NCI-H1930 (cell line): Measurements from ENCODE around the gene GRIA1.

Experiments used
- DNase-seq, 2 experiments: peaks; one replicate each; lab custom pipeline; 2025; lab: John Stamatoyannopoulos, UW

GRIA1 gene

DNA sequence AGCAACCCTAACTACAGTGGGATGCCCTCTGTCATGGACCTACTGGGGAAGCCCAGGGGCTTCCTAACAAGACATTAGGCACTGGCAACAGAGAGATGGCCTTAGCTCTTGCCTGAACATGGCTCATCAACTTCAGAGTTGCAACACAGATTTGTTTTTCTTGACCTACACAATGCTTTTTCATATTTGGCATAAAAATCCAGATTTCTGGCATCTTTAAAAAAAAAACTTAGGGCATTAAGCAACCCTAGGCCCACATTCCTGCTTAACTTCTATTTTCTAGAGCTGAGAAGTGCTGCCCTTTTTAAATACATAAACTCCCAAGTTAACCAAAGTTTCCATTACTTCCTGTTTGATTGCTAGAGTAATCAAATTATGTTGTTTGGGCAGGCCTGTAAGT, 8.0 kb downstream of the GRIA1 start:
- no peak for DNase-seq

DNA sequence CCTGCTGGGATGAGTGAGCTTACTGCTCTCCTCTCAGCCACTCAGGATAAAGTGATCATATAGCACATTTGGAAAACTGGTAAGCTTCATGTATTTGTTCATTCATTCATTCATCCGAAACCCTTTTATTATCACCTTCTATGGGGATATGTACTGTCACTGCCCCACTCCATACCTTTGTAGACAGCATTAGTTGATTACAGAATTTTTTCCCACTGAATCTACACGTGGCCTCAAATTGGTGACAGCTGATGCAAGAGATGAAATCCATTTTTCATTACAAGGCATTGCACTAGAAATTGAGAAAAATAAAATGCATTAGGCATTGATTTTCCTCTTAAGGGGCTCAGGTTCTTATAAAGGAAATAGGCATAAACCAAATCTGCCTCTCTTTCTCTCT, 9.7 kb downstream of the GRIA1 start:
- DNase-seq: no peak

DNA sequence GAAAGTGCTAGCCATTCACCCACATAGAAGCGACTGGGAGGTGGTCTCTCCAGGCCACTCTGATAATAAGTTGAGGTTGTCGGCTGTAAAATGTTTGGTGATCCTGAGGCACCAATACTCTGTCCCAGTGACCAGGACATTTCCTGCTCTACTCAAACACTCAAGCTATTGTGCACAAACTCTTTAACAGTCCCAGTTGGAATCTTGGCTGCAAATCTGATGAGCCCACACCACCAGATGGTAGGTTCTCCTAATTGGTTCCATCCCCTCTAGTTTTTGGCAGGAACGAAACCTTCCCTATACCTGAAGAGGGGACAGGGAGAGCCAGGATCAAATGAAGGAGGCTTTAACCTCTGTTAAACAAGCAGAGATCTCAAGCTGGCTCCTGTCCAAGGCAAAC, 14.3 kb downstream of the GRIA1 start:
- DNase-seq: no peak

DNA sequence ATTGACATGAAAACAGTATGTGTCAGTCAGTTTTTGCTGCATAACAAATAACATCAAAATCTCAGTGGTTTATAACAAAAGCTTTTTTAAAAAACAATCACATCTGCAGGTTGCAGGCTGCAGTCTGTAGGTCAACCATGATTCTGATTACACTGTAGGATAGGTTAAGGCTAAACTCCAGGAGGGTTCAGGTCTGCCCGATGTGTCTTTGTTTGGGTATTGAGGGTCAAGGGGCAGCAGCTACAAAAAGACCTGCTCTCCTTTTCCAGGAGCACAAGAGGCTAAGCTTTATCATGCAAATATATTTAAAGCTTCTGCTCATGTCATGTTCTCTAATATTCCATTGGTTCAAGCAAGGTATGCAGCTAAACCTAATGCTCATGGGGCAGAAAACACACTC, 18.2 kb downstream of the GRIA1 start:
- DNase-seq: no peak

DNA sequence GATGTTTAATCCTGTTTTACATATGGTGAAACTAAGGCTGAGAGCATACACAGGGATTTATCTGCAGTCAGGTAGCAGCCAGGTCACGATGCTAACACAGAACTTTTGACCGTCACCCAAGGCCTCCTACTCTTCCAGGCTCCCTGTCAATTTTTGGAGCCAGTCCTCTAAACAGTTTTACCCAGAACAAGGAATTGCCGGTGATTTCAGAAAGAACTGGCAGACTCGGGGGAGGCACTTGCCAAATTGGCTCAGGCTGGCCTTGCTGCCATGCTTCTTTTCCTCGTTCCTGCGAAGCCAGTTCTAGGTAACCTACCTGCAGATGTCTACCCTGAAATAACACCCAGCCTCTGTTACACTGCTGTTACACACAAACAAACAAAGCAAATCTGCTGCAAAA, 21.2 kb downstream of the GRIA1 start:
- DNase-seq: no peak

DNA sequence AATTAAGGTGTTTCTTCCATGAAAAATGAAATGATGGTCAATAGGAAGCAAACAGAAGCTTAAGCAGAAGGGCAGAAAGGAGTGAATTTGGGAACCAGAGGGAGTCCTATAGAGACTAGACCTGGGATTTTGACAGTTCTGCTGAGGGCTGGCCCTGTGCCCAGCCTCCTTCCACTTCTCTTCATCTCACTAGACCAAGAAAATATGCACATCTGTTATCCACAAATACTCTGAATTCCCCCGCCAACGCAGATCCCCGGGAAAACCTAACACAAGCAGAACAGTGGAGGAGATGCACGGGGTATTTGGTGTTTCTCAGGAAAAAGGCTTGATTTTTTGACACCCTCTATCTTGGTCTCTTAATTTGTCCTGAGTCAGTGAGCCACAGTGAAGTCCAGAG, 22.7 kb downstream of the GRIA1 start:
- DNase-seq: no peak

DNA sequence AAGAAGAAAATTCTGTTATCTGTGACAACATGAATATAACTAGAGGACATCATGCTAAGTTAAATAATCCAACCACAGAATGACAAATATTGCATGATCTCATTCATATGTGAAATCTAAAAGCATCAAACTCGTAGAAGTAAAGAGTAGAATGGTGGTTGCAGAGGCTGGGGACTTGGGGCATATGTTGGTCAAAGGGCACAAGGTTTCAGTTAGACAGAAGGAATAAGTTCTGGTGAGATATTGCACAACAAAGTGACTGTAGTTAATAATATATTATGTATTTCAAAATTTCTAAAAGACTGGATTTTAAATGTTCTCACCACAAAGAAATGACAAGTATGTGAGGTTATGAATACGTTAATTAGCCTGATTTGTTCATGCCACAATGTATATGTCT, 24.8 kb downstream of the GRIA1 start:
- no peak for DNase-seq

DNA sequence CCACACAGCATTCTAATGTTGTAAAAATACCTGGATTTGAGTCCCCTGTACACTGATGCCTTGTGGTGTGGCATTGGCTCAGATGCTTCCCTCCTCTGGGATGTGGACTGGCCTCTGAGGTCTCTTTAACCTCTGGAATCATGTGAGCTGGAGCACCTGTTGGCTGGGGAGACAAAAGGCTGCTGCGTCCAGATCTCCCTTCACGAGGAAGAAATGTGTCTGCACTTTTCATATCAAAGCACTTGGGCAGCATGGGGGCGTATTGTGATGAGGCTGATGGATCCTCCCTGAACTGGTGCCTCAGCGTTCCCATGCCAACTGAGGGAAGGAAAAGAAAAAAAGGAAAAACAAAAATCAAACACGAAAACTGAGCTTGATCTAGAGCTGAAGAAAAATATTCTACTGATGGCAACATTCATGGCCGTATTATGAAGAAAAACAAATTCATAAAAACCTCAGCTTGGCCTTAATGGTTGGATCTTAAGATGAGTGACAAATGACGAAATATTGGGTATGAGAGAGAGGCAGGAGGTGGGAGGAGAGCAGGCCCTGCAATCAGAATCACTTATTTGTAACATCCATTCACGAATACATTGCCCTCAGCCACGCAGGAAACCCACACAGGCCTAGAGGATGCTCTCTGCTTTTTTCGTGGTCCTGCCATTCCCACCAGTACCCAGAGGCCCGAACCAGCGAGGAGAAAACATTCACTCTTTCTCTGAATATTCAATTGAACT, 26.2 kb downstream of the GRIA1 start:
- no peak for DNase-seq

DNA sequence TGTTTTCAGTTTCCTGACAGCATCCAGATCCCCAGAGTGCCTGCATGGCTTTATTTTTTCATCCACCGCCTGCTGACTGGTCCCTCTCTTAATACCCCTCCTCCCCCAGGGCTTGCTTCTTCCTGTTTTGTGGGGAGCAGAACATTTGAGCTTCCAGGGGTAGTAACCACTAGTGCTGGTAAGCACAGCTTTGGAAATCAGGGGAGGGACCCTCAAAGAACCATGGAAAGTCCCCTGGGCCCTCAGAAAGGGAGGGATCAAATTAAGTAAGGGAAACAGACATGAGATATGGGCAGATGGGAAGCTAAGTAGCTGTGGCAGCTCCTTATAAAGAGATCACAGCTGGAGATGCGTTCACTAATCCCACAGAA, 26.8 kb downstream of the GRIA1 start:
- no peak for DNase-seq

DNA sequence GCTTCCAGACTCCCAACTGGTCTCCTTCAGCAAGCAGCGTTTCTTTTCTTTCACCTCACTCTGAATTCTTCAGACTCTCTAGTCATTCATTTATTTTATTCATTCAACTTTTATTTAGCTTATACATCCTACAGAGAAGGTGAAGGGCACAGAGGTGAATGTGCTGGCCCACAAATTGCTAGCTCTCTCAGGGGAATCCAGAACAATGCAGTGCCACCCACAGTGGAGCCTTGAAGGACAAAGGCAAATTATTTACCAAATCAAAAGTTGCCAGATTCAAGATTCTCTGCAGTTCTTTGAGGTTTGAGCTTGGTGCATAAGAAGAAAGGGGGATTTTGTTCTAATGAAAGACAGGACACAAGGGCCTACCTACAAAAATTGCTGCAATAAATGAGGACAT, 29.7 kb downstream of the GRIA1 start:
- no peak for DNase-seq

DNA sequence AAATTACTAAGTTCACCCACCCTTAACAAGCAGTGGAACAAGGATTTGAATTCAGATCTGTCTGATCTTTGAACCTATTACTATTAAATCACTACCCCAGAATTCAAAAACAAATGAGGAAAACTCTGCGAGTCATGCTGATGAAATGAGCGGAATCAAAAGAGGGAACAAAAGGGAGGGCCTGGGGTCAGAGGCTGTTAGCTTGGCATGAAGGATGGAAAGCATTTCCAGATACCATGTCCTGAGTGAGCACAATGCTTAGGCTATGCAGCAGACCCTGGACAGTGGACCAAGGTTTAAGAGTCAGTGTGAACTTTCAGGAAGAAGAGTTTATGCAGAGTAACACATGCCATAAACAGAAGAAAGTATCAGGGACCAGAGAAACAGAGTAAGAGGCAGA, 30.5 kb downstream of the GRIA1 start:
- DNase-seq: no peak

DNA sequence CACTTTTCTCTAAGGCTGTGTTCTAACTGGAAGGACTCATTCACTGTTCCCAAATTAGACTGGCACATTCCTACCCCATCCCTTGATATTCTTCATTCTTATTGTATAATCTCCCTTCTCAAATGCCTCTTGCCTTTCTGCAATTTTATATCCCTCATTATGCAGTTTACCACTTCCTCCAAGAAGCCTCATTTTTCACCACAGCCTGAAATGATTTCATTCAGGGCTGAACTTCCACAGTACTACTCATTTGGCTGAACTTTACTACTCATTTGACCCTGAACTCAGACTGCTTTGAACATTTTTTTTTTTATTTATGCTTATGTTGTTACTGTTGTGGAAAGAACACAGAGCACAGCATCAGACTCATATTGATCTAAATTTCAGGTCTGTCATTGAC, 32.7 kb downstream of the GRIA1 start:
- no peak for DNase-seq

DNA sequence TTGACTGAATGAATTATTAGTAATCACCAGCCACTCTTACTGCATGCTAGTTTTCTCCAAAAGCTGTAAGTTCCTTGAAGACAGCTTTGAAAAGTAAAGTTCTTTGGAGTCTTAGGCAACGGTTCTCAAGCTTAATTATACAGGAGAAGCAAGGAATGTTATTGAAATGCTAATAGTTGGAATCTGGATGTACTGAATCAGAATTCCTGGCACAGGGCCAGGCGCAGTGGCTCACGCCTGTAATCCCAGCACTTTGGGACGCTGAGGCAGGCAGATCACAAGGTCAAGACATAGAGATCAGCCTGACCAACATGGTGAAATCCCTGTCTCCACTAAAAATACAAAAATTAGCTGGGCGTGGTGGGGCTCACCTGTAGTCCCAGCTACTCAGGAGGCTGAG, 33.4 kb downstream of the GRIA1 start:
- DNase-seq: no peak

DNA sequence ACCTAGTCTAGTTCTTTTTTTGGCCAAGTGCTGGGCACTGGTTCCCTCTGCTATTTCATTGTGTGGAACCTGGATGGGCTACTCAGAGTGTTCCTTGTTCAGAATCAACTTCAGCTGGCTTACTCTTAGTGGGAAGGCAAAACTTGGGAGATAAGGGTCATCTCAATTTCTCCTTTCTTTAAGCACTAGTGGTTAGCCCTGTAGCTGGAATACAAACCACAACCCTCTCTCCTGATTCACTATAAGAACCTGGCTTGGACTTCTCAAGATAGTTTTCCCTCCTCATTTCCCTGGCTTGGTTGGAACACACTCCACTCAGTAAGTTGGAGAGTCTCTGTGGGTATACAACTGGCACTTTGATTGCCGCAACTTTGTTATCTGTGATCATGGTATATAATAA, 35.1 kb downstream of the GRIA1 start:
- DNase-seq: no peak

DNA sequence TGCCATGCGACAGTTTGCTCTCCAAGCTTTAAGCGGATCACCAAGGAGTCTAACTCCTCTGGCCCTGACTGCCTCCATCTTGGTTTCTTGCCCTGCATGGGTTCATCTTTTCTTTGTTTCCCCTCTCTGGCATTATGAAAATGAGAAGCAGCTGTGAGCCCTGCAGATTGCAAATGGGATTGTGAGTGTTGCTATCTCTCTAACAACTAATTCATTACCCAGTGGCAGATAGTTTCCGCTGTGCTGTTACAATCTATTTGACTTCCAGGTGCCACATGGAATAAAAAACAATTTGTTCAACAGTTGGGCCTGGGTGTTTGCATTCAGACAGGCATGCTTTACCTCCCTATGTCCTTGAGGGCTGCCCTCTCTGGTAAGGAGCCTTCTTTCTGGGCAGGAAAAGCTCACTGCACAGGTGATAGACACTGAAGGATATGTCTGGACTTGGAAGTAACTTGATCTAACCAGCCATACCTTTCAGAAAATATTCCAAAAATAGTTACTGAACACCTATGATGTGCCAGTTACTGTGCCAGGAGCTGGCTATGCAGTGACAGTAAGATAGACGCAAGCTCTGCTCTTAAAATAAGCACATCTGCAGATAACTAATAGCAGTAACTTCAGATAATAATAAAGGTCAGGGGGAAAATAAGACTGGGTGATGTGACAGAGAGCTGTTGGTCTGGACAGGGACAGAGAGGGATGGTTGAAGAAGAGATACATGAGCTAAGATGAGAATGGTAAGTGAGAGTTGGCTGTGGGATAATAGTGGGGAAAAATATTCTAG, 40.1 kb downstream of the GRIA1 start:
- no peak for DNase-seq

DNA sequence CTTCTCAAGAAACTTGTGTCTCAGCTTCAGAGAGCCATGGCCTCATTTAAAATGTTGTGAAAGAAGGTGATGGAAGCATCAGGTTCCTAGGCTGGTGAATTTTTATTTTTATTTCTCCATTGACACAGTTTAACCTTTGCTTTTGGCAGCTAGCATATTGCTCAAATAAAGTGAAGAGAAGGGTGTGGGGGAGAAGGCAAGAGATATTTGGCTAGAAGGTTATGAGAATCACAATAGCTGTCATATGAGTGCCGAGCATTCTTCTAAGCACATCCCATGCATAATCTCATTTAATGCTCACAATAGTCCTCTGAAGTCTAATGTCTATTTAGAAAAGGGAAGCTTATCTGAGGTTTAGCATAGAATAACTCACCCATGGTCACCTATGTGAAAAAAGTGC, 43.1 kb downstream of the GRIA1 start:
- DNase-seq: no peak

DNA sequence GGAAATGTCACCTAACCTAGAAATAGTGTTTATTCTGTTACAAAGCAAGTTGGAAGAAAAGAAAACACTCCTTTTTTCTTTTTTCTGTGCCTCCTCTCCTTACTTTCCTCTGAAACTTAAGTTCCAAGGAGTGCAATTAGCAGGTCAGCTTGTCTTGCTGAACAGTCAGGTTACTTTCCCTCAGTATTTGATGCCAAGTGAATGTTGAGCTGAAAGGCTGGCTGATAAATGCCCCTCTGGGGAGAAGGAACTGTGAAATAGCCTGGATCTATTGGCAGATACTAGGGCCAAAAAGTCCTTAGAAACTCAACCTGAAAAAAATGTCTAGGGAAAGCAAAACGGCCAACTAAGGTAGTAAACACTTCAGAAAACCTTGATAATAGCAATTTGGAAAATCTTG, 43.6 kb downstream of the GRIA1 start:
- DNase-seq: no peak

DNA sequence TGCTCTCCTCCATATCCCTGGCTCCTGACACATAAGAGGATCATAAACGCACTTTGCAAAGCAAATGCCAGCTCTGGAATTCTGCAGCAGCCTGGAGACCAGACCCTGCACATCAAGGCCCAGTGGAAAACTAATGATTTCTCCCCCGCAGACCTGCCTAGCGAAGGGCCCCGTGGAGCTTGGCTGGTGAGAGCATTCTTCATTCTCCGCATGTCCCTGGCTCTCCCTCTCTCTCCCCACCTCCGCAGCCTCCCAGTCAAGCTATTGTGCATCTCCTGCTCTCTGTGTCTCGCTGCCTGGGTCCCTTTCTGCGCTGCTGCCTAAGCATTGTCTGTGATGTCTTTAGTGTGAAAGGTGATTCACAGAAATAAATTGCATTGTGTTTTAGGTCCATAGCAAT, 46.7 kb downstream of the GRIA1 start:
- no peak for DNase-seq

DNA sequence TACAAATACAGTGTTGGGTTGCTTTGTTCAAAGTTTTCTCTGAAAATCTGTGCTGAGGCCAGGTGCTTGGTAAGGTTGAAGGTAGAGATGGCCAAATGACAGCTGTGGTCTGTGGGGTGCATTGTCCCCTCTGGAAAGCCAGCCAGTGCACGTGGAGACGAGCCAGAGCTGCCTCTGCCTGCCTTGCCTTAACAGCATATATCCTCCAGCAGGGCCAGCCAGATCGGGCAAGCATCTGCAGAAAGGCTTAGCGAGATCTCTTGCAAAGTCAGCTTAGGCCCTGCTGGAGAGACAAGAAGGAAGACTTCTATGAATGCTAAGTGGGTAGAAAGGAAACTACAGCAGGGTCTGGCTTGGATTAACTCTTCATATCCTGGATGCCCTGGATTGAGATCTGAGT, 49.5 kb downstream of the GRIA1 start:
- no peak for DNase-seq

DNA sequence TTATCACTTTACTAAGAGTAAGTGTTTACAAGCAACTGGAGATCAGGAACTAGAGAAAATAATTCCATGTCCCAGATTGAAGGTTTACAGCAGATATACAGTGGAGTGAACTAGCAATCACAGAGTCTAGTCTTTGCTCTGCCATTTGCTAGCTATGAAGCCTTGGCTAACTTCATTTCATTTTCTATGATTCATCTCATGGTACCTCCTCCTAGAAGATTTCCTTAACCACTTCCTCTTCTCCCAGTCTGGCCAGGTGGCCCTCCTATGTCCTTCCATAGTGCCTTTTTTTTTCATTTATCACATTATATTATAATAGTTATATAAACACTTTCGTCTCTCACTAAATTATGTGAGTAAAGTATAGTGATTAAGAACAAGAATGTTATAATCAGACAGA, 52.1 kb downstream of the GRIA1 start:
- no peak for DNase-seq

DNA sequence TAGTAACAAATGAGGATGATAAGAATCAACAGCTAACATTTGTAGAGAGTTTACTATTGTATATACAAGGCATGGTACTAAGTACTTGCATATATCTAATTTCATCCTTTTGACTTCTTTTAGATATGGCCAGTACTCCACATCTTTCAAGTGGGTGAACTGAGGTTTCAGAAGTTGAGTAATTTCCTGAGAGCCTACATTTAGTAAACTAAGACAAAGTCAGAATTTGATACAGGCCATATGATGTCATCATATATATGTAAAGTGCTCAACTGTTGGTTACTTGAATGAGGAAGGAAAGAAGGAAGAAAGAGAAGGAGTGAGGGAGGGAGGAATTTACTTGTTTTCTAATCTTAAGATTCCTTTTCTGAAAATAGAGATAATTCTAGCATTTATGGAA, 52.8 kb downstream of the GRIA1 start:
- no peak for DNase-seq

DNA sequence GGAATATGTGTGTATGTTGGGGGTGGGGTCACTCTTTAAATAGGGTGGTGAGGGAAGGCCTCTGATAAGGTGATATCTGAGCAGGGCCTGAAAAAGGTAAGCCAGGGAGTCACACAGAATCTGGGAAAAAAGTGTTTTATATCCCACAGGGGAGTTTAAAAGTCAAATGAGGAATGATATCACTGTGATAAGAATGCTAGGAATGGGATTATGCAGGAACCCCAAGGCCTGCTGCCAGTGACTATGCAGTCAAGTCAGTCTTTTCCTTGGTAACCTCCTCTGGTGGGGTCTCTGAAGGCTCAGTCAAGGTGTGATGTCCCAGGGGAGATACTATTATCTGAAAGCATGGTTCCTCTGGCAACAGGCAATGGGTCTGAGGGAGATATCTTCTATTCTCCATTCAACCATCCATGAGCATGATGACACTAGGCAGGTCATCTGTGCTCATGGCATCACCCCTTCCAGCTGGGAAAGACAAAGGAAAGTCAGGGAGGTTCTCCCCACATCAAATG, 53.5 kb downstream of the GRIA1 start:
- DNase-seq: no peak

DNA sequence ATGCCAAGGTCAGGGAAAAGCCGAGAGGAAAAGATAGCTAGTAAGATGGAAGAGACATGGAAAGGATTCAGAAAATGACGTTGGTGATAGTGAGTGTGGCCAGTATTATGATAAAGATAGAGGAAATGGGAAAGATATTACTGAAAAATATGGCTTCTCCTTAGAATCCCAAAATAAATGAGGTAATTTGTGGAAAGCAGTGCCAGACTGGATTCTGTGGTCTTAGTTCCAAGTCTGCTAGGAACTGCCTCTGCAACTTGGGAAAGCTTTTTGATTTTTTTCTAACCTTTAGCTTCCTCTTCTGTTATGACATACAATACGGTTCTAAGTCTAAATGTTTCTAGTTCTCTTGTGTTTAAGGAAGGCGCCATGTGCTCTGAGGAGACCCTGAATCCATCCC, 54.2 kb downstream of the GRIA1 start:
- DNase-seq: no peak

DNA sequence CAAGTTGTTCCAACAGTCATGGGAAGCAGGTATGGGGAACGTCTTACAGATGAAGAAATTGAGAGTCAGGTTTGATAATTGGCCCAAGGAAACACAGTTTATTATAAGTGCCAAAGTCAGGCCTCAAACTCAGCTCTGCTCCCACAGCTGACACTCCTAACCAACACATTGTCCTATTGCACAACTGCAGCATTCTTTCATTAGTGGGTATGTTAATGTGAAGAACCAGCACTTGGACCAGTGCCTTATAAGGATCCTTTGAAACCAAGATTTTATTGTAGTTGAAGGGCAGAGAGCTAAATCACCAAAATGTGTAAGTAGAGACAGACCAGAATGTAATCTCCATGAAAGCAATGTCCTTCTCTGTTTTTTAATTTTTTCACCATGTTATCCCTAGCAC, 56.1 kb downstream of the GRIA1 start:
- no peak for DNase-seq
